Mesothelial cell of epicardium (in vitro differentiated cells): Measurements from ENCODE around the gene ARHGEF37. TPM values are rescaled to one million over a fixed set of nuclear protein-coding genes. Genes with fewer than 3 reads are reported as not detected.

Source experiments
- DNase-seq, 2 experiments: peaks; one replicate each; pipeline ENCODE4 v3.0.0; 2021; ENCODE audit warnings: low spot score in 2 of 2; ENCODE audit not compliant: unreplicated experiment in 2 of 2
- H3K27ac Mint-ChIP-seq: 2 replicates; pipeline ENCODE4 v1.8.0; 2021; ENCODE audit warnings: mixed read lengths
- H3K27me3 Mint-ChIP-seq: 2 replicates; pipeline ENCODE4 v1.8.0; 2021; ENCODE audit warnings: low read depth, mixed read lengths
- H3K36me3 Mint-ChIP-seq: 2 replicates; pipeline ENCODE4 v1.8.0; 2021; ENCODE audit warnings: mixed read lengths
- H3K4me1 Mint-ChIP-seq: 2 replicates; pipeline ENCODE4 v1.8.0; 2021; ENCODE audit warnings: mixed read lengths
- H3K4me3 Mint-ChIP-seq: 2 replicates; pipeline ENCODE4 v1.8.0; 2021; ENCODE audit warnings: mild to moderate bottlenecking, moderate library complexity, mixed read lengths
- H3K9me3 Mint-ChIP-seq: 2 replicates; pipeline ENCODE4 v1.8.0; 2021; ENCODE audit warnings: mixed read lengths
- CTCF ChIP-seq: fragments of 200-600 bp; sonication (generic); IDR thresholded peaks from one replicate; pipeline ENCODE4 v1.5.0; 2021; ENCODE audit warnings: antibody characterized with exemption; ENCODE audit not compliant: unreplicated experiment
- total RNA-seq: library from RNA; stranded (reverse); gene quantifications from 3 replicates; pipeline ENCODE4 v1.2.1, GENCODE V29; 2021

ARHGEF37 gene
- total RNA-seq, 1 donor from 2014 or later: 10.1 TPM

- H3K27me3 Mint-ChIP-seq: no peaks in the 10 kb centered on the region
- no peaks in the 10 kb centered on the region for H3K9me3 Mint-ChIP-seq
- peaks cover 16% of the 10 kb centered on the region for H3K36me3 Mint-ChIP-seq
- TF ChIP-seq CTCF: no peak
- DNase-seq: no peak
- H3K4me1 Mint-ChIP-seq: no peaks in the 10 kb centered on the region
- H3K27ac Mint-ChIP-seq: no peak overlapping the region
- H3K4me3 Mint-ChIP-seq: no peak overlapping the region
Observed at GRCh38 chr5:149598966-149599365, 17.7 kb downstream of the ARHGEF37 start.

- peaks cover 16% of the 10 kb centered on the region for H3K36me3 Mint-ChIP-seq
Observed at GRCh38 chr5:149599375-149599774, 18.1 kb downstream of the ARHGEF37 start.

GRCh38 chr5:149600932-149601331, 19.6 kb downstream of the ARHGEF37 start:
- Mint-ChIP-seq H3K9me3 (no peaks in the 10 kb centered on the region), H3K27ac (no peak overlapping the region), H3K4me3 (no peak overlapping the region), H3K27me3 (no peaks in the 10 kb centered on the region), H3K36me3 (peaks cover 16% of the 10 kb centered on the region), H3K4me1 (no peaks in the 10 kb centered on the region)
- no peak for DNase-seq
- TF ChIP-seq CTCF: no peak

More at GRCh38 chr5:149599375-149599774, 18.1 kb downstream of the ARHGEF37 start:
- H3K9me3 Mint-ChIP-seq: no peaks in the 10 kb centered on the region
- no peak overlapping the region for H3K4me3 Mint-ChIP-seq
- no peak overlapping the region for H3K27ac Mint-ChIP-seq
- no peak for TF ChIP-seq CTCF
- no peaks in the 10 kb centered on the region for H3K27me3 Mint-ChIP-seq
- no peaks in the 10 kb centered on the region for H3K4me1 Mint-ChIP-seq
- DNase-seq: no peak

DNA sequence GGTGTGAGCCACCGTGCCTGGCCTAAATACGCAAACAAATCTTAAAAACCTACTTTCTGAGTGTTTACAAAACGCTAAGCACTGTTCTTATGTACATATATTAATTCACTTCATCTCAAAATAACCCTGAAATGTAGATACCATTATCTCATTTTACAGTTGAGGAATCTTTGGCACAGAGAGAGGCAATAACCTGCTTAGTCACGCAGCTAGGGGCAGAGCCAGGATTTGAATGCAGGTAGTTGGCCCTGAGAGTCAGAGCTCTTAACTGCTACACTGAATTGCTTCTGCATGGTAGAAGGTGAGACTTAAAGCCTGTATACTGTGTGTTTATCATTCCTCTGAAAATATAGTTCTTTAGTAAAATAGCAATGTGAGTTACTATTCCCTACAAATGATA, 21.9 kb downstream of the ARHGEF37 start:
- Mint-ChIP-seq H3K4me3 (no peak overlapping the region), H3K27me3 (no peaks in the 10 kb centered on the region), H3K9me3 (no peaks in the 10 kb centered on the region), H3K27ac (no peak overlapping the region), H3K36me3 (peaks cover 21% of the 10 kb centered on the region), H3K4me1 (no peaks in the 10 kb centered on the region)
- no peak for DNase-seq
- no peak for TF ChIP-seq CTCF

DNA sequence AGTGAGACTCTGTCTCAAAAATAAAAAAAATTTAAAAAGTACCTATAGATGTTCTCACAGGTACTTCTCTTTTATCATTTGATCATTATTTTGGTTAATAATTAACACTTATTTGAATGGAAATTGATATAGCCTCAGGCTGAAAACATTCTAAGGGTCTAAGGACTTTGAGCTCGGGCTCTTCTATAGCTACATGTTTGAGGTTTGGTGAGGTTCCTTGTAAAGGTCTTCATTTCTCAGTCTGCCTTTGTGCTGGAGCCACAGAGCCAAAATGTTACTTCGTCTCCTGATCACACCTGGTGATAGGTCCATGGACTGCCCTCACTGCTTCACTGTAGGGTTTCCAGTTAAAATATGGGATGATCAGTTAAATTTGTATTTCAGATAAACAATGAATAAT, 22.6 kb downstream of the ARHGEF37 start:
- H3K4me3 Mint-ChIP-seq: no peak overlapping the region
- H3K36me3 Mint-ChIP-seq: peaks cover 24% of the 10 kb centered on the region
- H3K4me1 Mint-ChIP-seq: no peaks in the 10 kb centered on the region
- no peaks in the 10 kb centered on the region for H3K9me3 Mint-ChIP-seq
- no peaks in the 10 kb centered on the region for H3K27me3 Mint-ChIP-seq
- TF ChIP-seq CTCF: no peak
- DNase-seq: no peak
- no peak overlapping the region for H3K27ac Mint-ChIP-seq

GRCh38 chr5:149604321-149604720, 23.0 kb downstream of the ARHGEF37 start:
- no peaks in the 10 kb centered on the region for H3K27me3 Mint-ChIP-seq
- peaks cover 28% of the 10 kb centered on the region for H3K36me3 Mint-ChIP-seq
- H3K27ac Mint-ChIP-seq: no peak overlapping the region
- no peak for TF ChIP-seq CTCF
- no peak for DNase-seq
- no peak overlapping the region for H3K4me3 Mint-ChIP-seq
- no peaks in the 10 kb centered on the region for H3K4me1 Mint-ChIP-seq
- H3K9me3 Mint-ChIP-seq: peaks cover 4% of the 10 kb centered on the region
